Adrenal gland (tissue), 5 donors: Measurements from ENCODE around the gene CXCR5.

Experiments
- CTCF ChIP-seq, 6 experiments: fragments of 450-650 bp in 4 of 6; fragments of 200-600 bp in 2 of 6; sonication (generic) in 1 of 6; IDR thresholded peaks; 1 replicate in 5 of 6; 2 replicates in 1 of 6; pipeline versions ENCODE4 v1.5.1 to v1.8.0; 2016 to 2021; ENCODE audit warnings: antibody characterized with exemption in 6 of 6, mild to moderate bottlenecking in 2 of 6, moderate library complexity in 1 of 6
- POLR2A ChIP-seq, 2 donors: fragments of 450-650 bp; IDR thresholded peaks; one replicate each; pipeline ENCODE4 v1.6.1; 2017; ENCODE audit warnings: antibody characterized with exemption in 2 of 2, mild to moderate bottlenecking in 2 of 2, moderate library complexity in 1 of 2
- donor health status: DM: no; HTN: no; CAD: no.

GRCh38 chr11:118935376-118935775 lies 51.7 kb downstream of the CXCR5 start:
- TF ChIP-seq POLR2A (IDR thresholded peaks at IDR 0.05) (no peak), CTCF (IDR thresholded peaks at IDR 0.05) (no peak)
